Ishikawa (cell line): ENCODE measurements around the gene GRIK4.

Experiments
- CEBPB ChIP-seq: IDR thresholded peaks from 2 replicates; pipeline ENCODE4 v1.6.1; 2012
- CREB1 ChIP-seq: IDR thresholded peaks from 2 replicates; pipeline ENCODE4 v1.6.1; 2012; ENCODE audit warnings: low read depth
- EGR1 ChIP-seq: IDR thresholded peaks from 2 replicates; pipeline ENCODE4 v1.6.1; 2012
- EP300 ChIP-seq: IDR thresholded peaks from 2 replicates; pipeline ENCODE4 v1.6.1; 2012; ENCODE audit warnings: borderline replicate concordance
- FOXM1 ChIP-seq: IDR thresholded peaks from 2 replicates; pipeline ENCODE4 v1.6.1; 2012; ENCODE audit warnings: low read depth, borderline replicate concordance
- MAX ChIP-seq: IDR thresholded peaks from 2 replicates; pipeline ENCODE4 v1.6.1; 2012
- NFIC ChIP-seq: IDR thresholded peaks from 2 replicates; pipeline ENCODE4 v1.6.1; 2012
- RAD21 ChIP-seq: IDR thresholded peaks from 2 replicates; pipeline ENCODE4 v1.6.1; 2012; ENCODE audit warnings: low read depth
- REST ChIP-seq: IDR thresholded peaks from 2 replicates; pipeline ENCODE4 v1.6.1; 2012; ENCODE audit warnings: low read depth, mild to moderate bottlenecking
- TAF1 ChIP-seq: IDR thresholded peaks from 2 replicates; pipeline ENCODE4 v1.6.1; 2012; ENCODE audit warnings: low read depth, mild to moderate bottlenecking
- TCF12 ChIP-seq: IDR thresholded peaks from 2 replicates; pipeline ENCODE4 v1.6.1; 2012; ENCODE audit warnings: low read depth
- TEAD4 ChIP-seq: IDR thresholded peaks from 2 replicates; pipeline ENCODE4 v1.6.1; 2012
- USF1 ChIP-seq: IDR thresholded peaks from 2 replicates; pipeline ENCODE4 v1.6.1; 2012
- YY1 ChIP-seq: IDR thresholded peaks from 2 replicates; pipeline ENCODE4 v1.6.1; 2012; ENCODE audit warnings: low read depth
- ZBTB7A ChIP-seq: IDR thresholded peaks from 2 replicates; pipeline ENCODE4 v1.6.1; 2012; ENCODE audit warnings: low read depth

Gene GRIK4

GRCh38 chr11:120723751-120724150, 212.2 kb downstream of the GRIK4 start:
- TF ChIP-seq EP300: no peak
- no peak for TF ChIP-seq TEAD4
- TF ChIP-seq CREB1: no peak
- no peak for TF ChIP-seq FOXM1
- TF ChIP-seq REST: no peak
- no peak for TF ChIP-seq YY1
- TF ChIP-seq RAD21: no peak
- no peak for TF ChIP-seq CEBPB
- no peak for TF ChIP-seq NFIC
- TF ChIP-seq MAX: no peak
- no peak for TF ChIP-seq ZBTB7A
- TF ChIP-seq TAF1: no peak
- TF ChIP-seq TCF12: no peak
- no peak for TF ChIP-seq EGR1
- no peak for TF ChIP-seq USF1

GRCh38 chr11:120727752-120728151, 216.2 kb downstream of the GRIK4 start:
- TF ChIP-seq RAD21 (no peak), EP300 (no peak), EGR1 (no peak), MAX (no peak), FOXM1 (no peak), NFIC (no peak), TAF1 (no peak), USF1 (no peak), TEAD4 (no peak)

- TF ChIP-seq RAD21: no peak
- no peak for TF ChIP-seq USF1
- TF ChIP-seq CEBPB: no peak
- TF ChIP-seq EGR1: no peak
- no peak for TF ChIP-seq FOXM1
- no peak for TF ChIP-seq TAF1
- no peak for TF ChIP-seq CREB1
- no peak for TF ChIP-seq TCF12
- TF ChIP-seq NFIC: no peak
- TF ChIP-seq EP300: no peak
- no peak for TF ChIP-seq MAX
Measured at GRCh38 chr11:120735035-120735434, 223.5 kb downstream of the GRIK4 start.

GRCh38 chr11:120738516-120739046, 227.0 kb downstream of the GRIK4 start:
- TF ChIP-seq MAX: no peak
- no peak for TF ChIP-seq EP300
- no peak for TF ChIP-seq EGR1
- no peak for TF ChIP-seq YY1
- TF ChIP-seq TEAD4: no peak
- TF ChIP-seq TAF1: no peak
- TF ChIP-seq FOXM1: no peak

GRCh38 chr11:120739780-120740179, 228.2 kb downstream of the GRIK4 start:
- TF ChIP-seq USF1 (no peak), CREB1 (no peak), TAF1 (no peak), CEBPB (no peak), EP300 (no peak), RAD21 (no peak), ZBTB7A (no peak), NFIC (no peak), MAX (no peak), EGR1 (no peak), TCF12 (no peak), YY1 (no peak), REST (no peak), FOXM1 (no peak), TEAD4 (no peak)
